K562 (cell line): ENCODE results near the gene NPHS2. TPM values are rescaled to one million over a fixed set of nuclear protein-coding genes. Genes with fewer than 3 reads are reported as not detected.

ENCODE experiments used
- ATF7 ChIP-seq: fragments of 450-650 bp; IDR thresholded peaks from 2 replicates; pipeline ENCODE4 v1.7.1; 2014; ENCODE audit warnings: mild to moderate bottlenecking, moderate library complexity
- BACH1 ChIP-seq: fragments of 200-800 bp; sonication (Bioruptor generic); IDR thresholded peaks from 2 replicates; pipeline ENCODE4 v1.6.1; 2016; ENCODE audit warnings: missing genetic modification characterization, missing compliant biosample characterization
- CHD7 ChIP-seq: fragments of 200-600 bp; sonication (generic); IDR thresholded peaks from one replicate; pipeline ENCODE4 v1.6.1; 2012; ENCODE audit warnings: mild to moderate bottlenecking, low read depth, low read length, inconsistent platforms
- FOXK1 ChIP-seq: sonication (generic); formaldehyde crosslinking; IDR thresholded peaks from 2 replicates; pipeline ENCODE4 v1.8.0; 2022; ENCODE audit warnings: missing genetic modification reagents, mild to moderate bottlenecking, borderline replicate concordance
- HIVEP1 ChIP-seq: fragments of 250-450 bp; sonication (Bioruptor Pico); IDR thresholded peaks from 2 replicates; pipeline ENCODE4 v1.4.0; 2020; ENCODE audit warnings: mild to moderate bottlenecking
- NRF1 ChIP-seq, 2 experiments: fragments of 450-650 bp; IDR thresholded peaks in 1 of 2; conservative IDR thresholded peaks in 1 of 2; 2 replicates each; pipeline ENCODE4 v1.6.1; 2014; ENCODE audit warnings: mild to moderate bottlenecking in 2 of 2
- POLR2B ChIP-seq: fragments of 450-650 bp; IDR thresholded peaks from 2 replicates; pipeline ENCODE4 v1.6.1; 2018; ENCODE audit warnings: low read depth; ENCODE audit not compliant: partially characterized antibody
- PRPF4 ChIP-seq: fragments of 200-400 bp; formaldehyde crosslinking; IDR thresholded peaks from one replicate; pipeline ENCODE4 v1.6.1; 2017; ENCODE audit warnings: low read length, low read depth, mild to moderate bottlenecking; ENCODE audit not compliant: insufficient read depth, poor library complexity, severe bottlenecking
- TAF7 ChIP-seq: fragments of 450-650 bp; IDR thresholded peaks from 2 replicates; pipeline ENCODE4 v1.6.1; 2016; ENCODE audit warnings: missing genetic modification characterization, missing compliant biosample characterization
- TSHZ1 ChIP-seq: fragments of 250-450 bp; sonication (Bioruptor Pico); IDR thresholded peaks from 2 replicates; pipeline ENCODE4 v1.4.0; 2020; ENCODE audit warnings: mild to moderate bottlenecking, moderate library complexity
- XRCC5 ChIP-seq: fragments of 200-400 bp; formaldehyde crosslinking; IDR thresholded peaks from 2 replicates; pipeline ENCODE4 v1.6.1; 2017; ENCODE audit warnings: low read depth, mild to moderate bottlenecking, low read length
- ZFX ChIP-seq: sonication (generic); formaldehyde crosslinking; IDR thresholded peaks from 2 replicates; pipeline ENCODE4 v1.8.0; 2022; ENCODE audit warnings: mild to moderate bottlenecking, missing genetic modification reagents, moderate library complexity
- ZNF354B ChIP-seq: fragments of 250-450 bp; sonication (Bioruptor Pico); IDR thresholded peaks from 2 replicates; pipeline ENCODE4 v1.4.0; 2020
- ZNF586 ChIP-seq: fragments of 450-650 bp; formaldehyde crosslinking; conservative IDR thresholded peaks from 2 replicates; pipeline ENCODE4 v1.4.0; 2020; ENCODE audit warnings: mild to moderate bottlenecking, moderate library complexity
- polyA plus RNA-seq, 8 experiments: library from polyadenylated mRNA; depleted of rRNA in 4 of 8; stranded (reverse) in 5 of 8; unstranded in 3 of 8; fragments of >200 nt; fragmentation: Nextera tagmentation in 2 of 8; fragmentation: Illumina TruSeq in 1 of 8; extraction: Ambion mirVana in 2 of 8; extraction: Trizol in 1 of 8; gene quantifications; 2 replicates each; pipeline versions ENCODE4 v1.2.1 to v1.2.3, GENCODE V29; 2011 to 2014; ENCODE audit warnings: inconsistent platforms in 1 of 8, missing spikeins in 1 of 8
- total RNA-seq, 7 experiments: library from RNA; depleted of rRNA in 6 of 7; stranded (reverse); fragments of >200 nt in 6 of 7; fragmentation: Illumina TruSeq in 2 of 7; extraction: Trizol in 2 of 7; gene quantifications; 2 replicates each; pipeline versions ENCODE4 v1.2.1 to v1.2.3, GENCODE V29; 2011 to 2021; ENCODE audit warnings: low replicate concordance in 1 of 7

NPHS2 gene
- total and polyA plus RNA-seq, 9 of the 15 experiments (the other 6 are each of a cell fraction or from before 2014, with no cell fraction given), result not detected

DNA sequence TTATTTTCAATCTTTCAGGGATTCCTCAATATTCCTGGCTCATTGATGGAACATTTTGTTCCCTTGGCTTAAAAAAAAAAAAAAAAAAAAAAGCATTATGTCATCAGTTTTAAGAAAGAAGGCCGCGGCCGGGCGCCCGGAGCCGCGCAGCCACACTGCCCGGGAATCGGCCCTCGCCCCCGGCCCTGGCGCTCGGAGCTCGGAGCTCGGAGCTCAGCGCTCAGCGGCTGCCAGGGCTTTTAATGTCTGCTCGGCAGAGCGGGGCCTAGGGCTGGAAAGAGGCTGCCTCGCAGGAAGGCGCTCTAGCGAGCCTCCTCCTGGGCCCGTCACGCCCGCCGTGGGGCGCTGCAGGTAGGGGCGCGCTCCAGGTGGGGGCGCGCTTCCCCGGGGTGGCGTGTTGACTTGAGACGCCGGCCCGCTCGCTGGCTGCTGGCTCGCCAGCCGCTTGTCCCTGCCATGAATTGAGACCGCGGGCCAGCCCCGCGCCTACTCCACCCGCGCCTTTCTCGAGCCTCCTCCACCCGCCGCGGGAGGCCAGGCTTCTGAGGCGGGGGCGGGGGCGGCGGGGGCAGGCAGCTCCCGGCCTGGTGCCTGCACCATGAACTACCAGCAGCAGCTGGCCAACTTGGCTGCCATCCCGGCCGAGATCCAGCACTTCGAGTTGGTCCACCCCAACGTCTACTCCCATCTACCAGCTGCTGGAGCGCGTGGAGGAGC lies 10.5 kb upstream of the NPHS2 start (continued):
- TF ChIP-seq CHD7 (no peak), ZFX (no peak), NRF1 (conservative IDR thresholded peaks at IDR 0.05 in 1 of 2, IDR thresholded peaks at IDR 0.05 in 1 of 2) (no peak), PRPF4 (no peak), HIVEP1 (CRISPR knock-in tag) (no peak), ATF7 (peak; percentile 70), TSHZ1 (CRISPR knock-in tag) (no peak), POLR2B (no peak), BACH1 (no peak), XRCC5 (0 out of 2 replicates have a peak, but pooled peaks have one; percentile 40), FOXK1 (no peak), ZNF586 (CRISPR knock-in tag) (no peak), ZNF354B (no peak), TAF7 (tag) (no peak)
